PFSK-1 (cell line): Measurements from ENCODE around the gene ADAM8.

ENCODE experiments used
- FOXP2 ChIP-seq: optimal IDR thresholded peaks from 2 replicates; pipeline ENCODE3; 2011; ENCODE audit warnings: borderline replicate concordance, control low read depth, inconsistent platforms; ENCODE audit not compliant: insufficient read depth; ENCODE audit errors: extremely low read length, extremely low read depth
- POLR2AphosphoS5 ChIP-seq: IDR thresholded peaks from 2 replicates; pipeline ENCODE4 v1.6.1; 2012; ENCODE audit warnings: low read depth, mild to moderate bottlenecking, control low read depth, low read length, moderate library complexity
- REST ChIP-seq, 2 experiments: IDR thresholded peaks; 2 replicates each; pipeline versions ENCODE4 v1.6.1 to v1.8.0; 2011 to 2012; ENCODE audit warnings: low read depth in 2 of 2, low read length in 2 of 2, control low read depth in 1 of 2, inconsistent platforms in 1 of 2, mild to moderate bottlenecking in 1 of 2, moderate library complexity in 1 of 2; ENCODE audit not compliant: insufficient read depth in 1 of 2
- SIN3A ChIP-seq: IDR thresholded peaks from 2 replicates; pipeline ENCODE4 v1.6.1; 2012; ENCODE audit warnings: mild to moderate bottlenecking, low read length, moderate library complexity, borderline replicate concordance; ENCODE audit not compliant: insufficient read depth
- TAF1 ChIP-seq: IDR thresholded peaks from 2 replicates; pipeline ENCODE4 v1.6.1; 2012; ENCODE audit warnings: low read length, control low read depth, borderline replicate concordance; ENCODE audit not compliant: insufficient read depth

Gene ADAM8

DNA sequence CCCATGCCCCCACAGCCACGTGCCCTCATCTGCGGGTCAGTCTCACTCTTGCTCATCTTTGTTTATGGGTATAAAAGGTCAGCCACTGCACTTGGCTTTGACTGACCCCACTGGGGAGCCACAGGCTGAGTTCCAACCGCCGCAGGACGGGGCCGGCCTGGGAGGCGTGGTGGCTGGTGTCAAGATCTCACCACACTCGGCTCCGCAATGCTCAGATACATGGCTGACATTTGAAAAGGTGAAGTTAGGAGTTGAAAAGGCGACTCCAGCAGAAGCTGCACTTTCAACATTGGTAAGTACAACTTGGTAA is 17.1 kb upstream of the ADAM8 start:
- no peak for TF ChIP-seq SIN3A
- TF ChIP-seq TAF1: no peak

GRCh38 chr10:133292919-133293809 is 16.5 kb upstream of the ADAM8 start:
- TF ChIP-seq TAF1: no peak
- TF ChIP-seq FOXP2: no peak
- no peak for TF ChIP-seq SIN3A
- TF ChIP-seq REST (IDR thresholded peaks at IDR 0.05; ENCODE audit: insufficient read depth in 1 of 2, low read depth in 2 of 2, low read length in 2 of 2): no peak
- no peak for TF ChIP-seq POLR2AphosphoS5

DNA sequence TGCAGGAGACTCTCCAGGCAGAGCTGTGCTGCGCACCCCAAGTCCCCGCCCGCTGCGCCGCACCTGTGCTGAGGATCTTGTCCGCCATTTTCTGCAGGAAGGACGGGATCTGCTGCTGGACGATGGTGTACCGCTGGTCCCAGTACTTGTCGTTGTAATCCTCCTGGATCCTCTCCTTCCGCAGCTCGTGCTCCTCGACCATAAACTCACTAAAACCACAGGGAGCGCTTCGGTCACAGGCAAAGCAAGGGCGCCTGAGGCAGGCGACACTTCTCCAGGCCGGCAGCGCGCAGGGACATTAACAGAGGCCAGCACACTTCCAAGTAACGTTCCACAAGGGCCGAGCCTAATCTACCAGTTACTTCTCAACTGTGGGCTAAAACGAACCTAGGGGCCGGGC is 13.1 kb upstream of the ADAM8 start:
- TF ChIP-seq FOXP2: no peak
- no peak for TF ChIP-seq TAF1
- no peak for TF ChIP-seq SIN3A
- TF ChIP-seq REST (IDR thresholded peaks at IDR 0.05; ENCODE audit: insufficient read depth in 1 of 2, low read depth in 2 of 2, low read length in 2 of 2): no peak
- TF ChIP-seq POLR2AphosphoS5: no peak

- TF ChIP-seq TAF1 (no peak), POLR2AphosphoS5 (no peak), SIN3A (no peak), REST (IDR thresholded peaks at IDR 0.05; ENCODE audit: insufficient read depth in 1 of 2, low read depth in 2 of 2, low read length in 2 of 2) (no peak)
Measured at GRCh38 chr10:133287832-133288500, 11.3 kb upstream of the ADAM8 start.

- no peak for TF ChIP-seq SIN3A
- no peak for TF ChIP-seq POLR2AphosphoS5
- TF ChIP-seq FOXP2: no peak
- TF ChIP-seq REST (IDR thresholded peaks at IDR 0.05; ENCODE audit: insufficient read depth in 1 of 2, low read depth in 2 of 2, low read length in 2 of 2): no peak
- no peak for TF ChIP-seq TAF1
Measured at GRCh38 chr10:133286366-133286765, 9.7 kb upstream of the ADAM8 start.
